T-helper 1 cell treated with Interleukin-12 subunit alpha and Interleukin-12 subunit beta and Interleukin-4 antibody, amounts not matched to agents 30 ng/mL and 1 ng/mL, for 36 hours (primary cell): Measurements from ENCODE around the gene PHACTR3. TPM values are rescaled to one million over a fixed set of nuclear protein-coding genes. Genes with fewer than 3 reads are reported as not detected.

ENCODE experiments used
- intact Hi-C: fragments of 100-400 bp; cut with micrococcal nuclease; formaldehyde crosslinking; loops from one replicate; pipeline ENCODE4 v1.15.1; 2024
- total RNA-seq: library from RNA; stranded (reverse); gene quantifications from 2 replicates; pipeline ENCODE4 v1.2.3, GENCODE V29; 2022

The PHACTR3 gene
- total RNA-seq, 1 donor from 2014 or later: not detected

GRCh38 chr20:59645761-59646171 lies 41.4 kb downstream of the PHACTR3 start:
- intact Hi-C loops: no loop called here

GRCh38 chr20:59646487-59646886 lies 42.1 kb downstream of the PHACTR3 start:
- intact Hi-C loops: no loop called here

GRCh38 chr20:59647271-59647670 lies 42.9 kb downstream of the PHACTR3 start:
- intact Hi-C loops: no loop called here

GRCh38 chr20:59648466-59649070 lies 44.2 kb downstream of the PHACTR3 start:
- intact Hi-C loops: no loop called here

GRCh38 chr20:59650418-59650817 lies 46.1 kb downstream of the PHACTR3 start:
- intact Hi-C loops: no loop called here

- intact Hi-C loops: no loop called here
These were observed 48.0 kb downstream of the PHACTR3 start for GRCh38 chr20:59652381-59652780.

- intact Hi-C loops: no loop called here
These were observed 52.1 kb downstream of the PHACTR3 start for GRCh38 chr20:59656417-59656816.

- intact Hi-C loops: no loop called here
These were observed 53.2 kb downstream of the PHACTR3 start for GRCh38 chr20:59657459-59658046.

- intact Hi-C loops: no loop called here
These were observed 56.1 kb downstream of the PHACTR3 start for GRCh38 chr20:59660471-59660870.

- intact Hi-C loops: no loop called here
These were observed 56.8 kb downstream of the PHACTR3 start for GRCh38 chr20:59661153-59661552.

GRCh38 chr20:59661621-59662020 lies 57.3 kb downstream of the PHACTR3 start:
- intact Hi-C loops: no loop called here

- intact Hi-C loops: no loop called here
These were observed 57.8 kb downstream of the PHACTR3 start for GRCh38 chr20:59662161-59662560.

- intact Hi-C loops: no loop called here
These were observed 58.6 kb downstream of the PHACTR3 start for GRCh38 chr20:59662856-59663512.

- intact Hi-C loops: no loop called here
These were observed 59.2 kb downstream of the PHACTR3 start for GRCh38 chr20:59663513-59664060.

GRCh38 chr20:59664421-59664941 lies 60.1 kb downstream of the PHACTR3 start:
- intact Hi-C loops: no loop called here

GRCh38 chr20:59665656-59666555 lies 61.6 kb downstream of the PHACTR3 start:
- intact Hi-C loops: no loop called here

GRCh38 chr20:59666586-59666985 lies 62.2 kb downstream of the PHACTR3 start:
- intact Hi-C loops: no loop called here

GRCh38 chr20:59667131-59667530 lies 62.8 kb downstream of the PHACTR3 start:
- intact Hi-C loops: no loop called here

- intact Hi-C loops: no loop called here
These were observed 63.7 kb downstream of the PHACTR3 start for GRCh38 chr20:59667981-59668515.

- intact Hi-C loops: no loop called here
These were observed 64.8 kb downstream of the PHACTR3 start for GRCh38 chr20:59668926-59669850.
